Testis (tissue), 2 donors: ENCODE results near the gene SMARCC2.

Experiments used
- POLR2A ChIP-seq: fragments of 450-650 bp; IDR thresholded peaks from one replicate; pipeline ENCODE4 v1.6.1; 2017; ENCODE audit warnings: antibody characterized with exemption, mild to moderate bottlenecking, moderate library complexity
- TF ChIP-seq, protein P1 (sequence below), 3 experiments: fragments of 450-650 bp in 2 of 3; fragments of 200-600 bp in 1 of 3; sonication (generic) in 1 of 3; IDR thresholded peaks; one replicate each; pipeline ENCODE4 v1.5.1; 2016 to 2019; ENCODE audit warnings: antibody characterized with exemption in 3 of 3, mild to moderate bottlenecking in 2 of 3, moderate library complexity in 1 of 3

DNA sequence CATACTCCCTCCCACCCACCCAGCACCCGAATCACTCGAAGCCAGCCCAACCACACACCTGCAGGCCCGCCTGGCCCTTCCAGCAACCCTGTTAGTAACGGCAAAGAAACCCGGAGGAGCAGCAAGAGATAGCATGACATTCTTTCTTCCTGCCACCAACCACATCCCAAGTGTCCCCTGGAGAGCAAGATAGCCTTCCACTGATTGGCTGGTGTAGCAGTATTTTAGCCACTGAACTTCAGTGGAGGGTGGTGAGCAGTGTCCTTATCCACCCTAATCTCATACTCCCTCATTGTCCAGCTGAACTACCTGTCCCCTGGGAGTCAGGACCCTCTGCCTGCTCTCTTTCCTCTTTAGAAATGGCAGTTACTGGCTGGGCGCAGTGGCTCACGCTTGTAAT, 39.8 kb upstream of the SMARCC2 start:
- TF ChIP-seq, protein P1, sequence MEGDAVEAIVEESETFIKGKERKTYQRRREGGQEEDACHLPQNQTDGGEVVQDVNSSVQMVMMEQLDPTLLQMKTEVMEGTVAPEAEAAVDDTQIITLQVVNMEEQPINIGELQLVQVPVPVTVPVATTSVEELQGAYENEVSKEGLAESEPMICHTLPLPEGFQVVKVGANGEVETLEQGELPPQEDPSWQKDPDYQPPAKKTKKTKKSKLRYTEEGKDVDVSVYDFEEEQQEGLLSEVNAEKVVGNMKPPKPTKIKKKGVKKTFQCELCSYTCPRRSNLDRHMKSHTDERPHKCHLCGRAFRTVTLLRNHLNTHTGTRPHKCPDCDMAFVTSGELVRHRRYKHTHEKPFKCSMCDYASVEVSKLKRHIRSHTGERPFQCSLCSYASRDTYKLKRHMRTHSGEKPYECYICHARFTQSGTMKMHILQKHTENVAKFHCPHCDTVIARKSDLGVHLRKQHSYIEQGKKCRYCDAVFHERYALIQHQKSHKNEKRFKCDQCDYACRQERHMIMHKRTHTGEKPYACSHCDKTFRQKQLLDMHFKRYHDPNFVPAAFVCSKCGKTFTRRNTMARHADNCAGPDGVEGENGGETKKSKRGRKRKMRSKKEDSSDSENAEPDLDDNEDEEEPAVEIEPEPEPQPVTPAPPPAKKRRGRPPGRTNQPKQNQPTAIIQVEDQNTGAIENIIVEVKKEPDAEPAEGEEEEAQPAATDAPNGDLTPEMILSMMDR (IDR thresholded peaks at IDR 0.05) = no peak
- no peak for TF ChIP-seq POLR2A
